IMR-90 (cell line): ENCODE results near the gene SLC25A21. TPM values are rescaled to one million over a fixed set of nuclear protein-coding genes. Genes with fewer than 3 reads are reported as not detected.

Experiments
- ATAC-seq: fragments of 200-7000 bp; cut with Tn5 transposase; 2 replicates; pipeline ENCODE4 v1.9.1; 2020; ENCODE audit warnings: low read depth, mild to moderate bottlenecking, moderate library complexity
- BruUV-seq: library from RNA; stranded (reverse); fragments of 400-500 nt; replicated peaks from 2 replicates; lab custom pipeline; 2021; lab: Mats Ljungman, UMichigan
- CTCF ChIA-PET: fragments of 300-600 bp; formaldehyde crosslinking; extraction: SDS; loops from one replicate; lab custom pipeline; 2021; ENCODE audit warnings: antibody characterized with exemption; lab: Yijun Ruan, JAX
- POLR2A ChIA-PET: fragments of 300-600 bp; sonication (Branson Sonifier 250); formaldehyde crosslinking; loops from one replicate; lab custom pipeline; 2022; ENCODE audit warnings: antibody characterized with exemption; ENCODE audit not compliant: unreplicated experiment; lab: Charles Lee
- DNase-seq: peaks from one replicate; pipeline ENCODE4 v3.0.0; 2013
- H2AFZ ChIP-seq: replicated peaks from 2 replicates; pipeline ENCODE3; 2013; ENCODE audit warnings: low read length, mild to moderate bottlenecking; ENCODE audit not compliant: poor library complexity
- H2AK5ac ChIP-seq: 2 replicates; pipeline ENCODE4 v1.6.1; 2013; ENCODE audit warnings: low read depth, low read length, inconsistent platforms
- H2AK9ac ChIP-seq: replicated peaks from 2 replicates; pipeline ENCODE3; 2013; ENCODE audit warnings: mild to moderate bottlenecking, low read depth, low read length, moderate library complexity; ENCODE audit not compliant: poor library complexity
- H2BK120ac ChIP-seq: 2 replicates; pipeline ENCODE4 v1.6.1; 2013; ENCODE audit warnings: low read depth, low read length, inconsistent platforms
- H2BK15ac ChIP-seq: 3 replicates; pipeline ENCODE4 v1.6.1; 2013; ENCODE audit warnings: low read depth, low read length, inconsistent platforms
- H2BK20ac ChIP-seq: 2 replicates; pipeline ENCODE4 v1.6.1; 2013; ENCODE audit warnings: low read depth, mild to moderate bottlenecking, inconsistent platforms, low read length, moderate library complexity
- H2BK5ac ChIP-seq: 2 replicates; pipeline ENCODE4 v1.6.1; 2013; ENCODE audit warnings: mild to moderate bottlenecking, low read depth, low read length, inconsistent platforms; ENCODE audit not compliant: poor library complexity, severe bottlenecking
- H3K14ac ChIP-seq: replicated peaks from 2 replicates; pipeline ENCODE4 v1.6.1; 2013; ENCODE audit warnings: low read depth, low read length, inconsistent platforms
- H3K18ac ChIP-seq: 2 replicates; pipeline ENCODE4 v1.6.1; 2013; ENCODE audit warnings: low read depth, low read length, control low read depth
- H3K23ac ChIP-seq: 2 replicates; pipeline ENCODE4 v1.6.1; 2013; ENCODE audit warnings: low read depth, low read length, inconsistent platforms
- H3K27ac ChIP-seq: 2 replicates; pipeline ENCODE4 v1.5.1; 2013; ENCODE audit warnings: mild to moderate bottlenecking, control low read depth, low read length; ENCODE audit not compliant: insufficient read depth
- H3K27me3 ChIP-seq: 2 replicates; pipeline ENCODE4 v1.6.1; 2013; ENCODE audit warnings: low read length; ENCODE audit not compliant: control insufficient read depth, insufficient read depth
- H3K36me3 ChIP-seq: 2 replicates; pipeline ENCODE4 v1.6.1; 2013; ENCODE audit warnings: low read length, mixed read lengths; ENCODE audit not compliant: control insufficient read depth, insufficient read depth
- H3K4ac ChIP-seq: 2 replicates; pipeline ENCODE4 v1.6.1; 2013; ENCODE audit warnings: low read depth, low read length, inconsistent platforms
- H3K4me1 ChIP-seq: 2 replicates; pipeline ENCODE4 v1.6.1; 2013; ENCODE audit warnings: low read length, mixed read lengths; ENCODE audit not compliant: control insufficient read depth, insufficient read depth
- H3K4me2 ChIP-seq: 2 replicates; pipeline ENCODE4 v1.6.1; 2013; ENCODE audit warnings: low read depth, mild to moderate bottlenecking, control low read depth, low read length, moderate library complexity
- H3K4me3 ChIP-seq: 2 replicates; pipeline ENCODE4 v1.5.1; 2013; ENCODE audit warnings: low read depth, mild to moderate bottlenecking, control low read depth, low read length, moderate library complexity; ENCODE audit not compliant: insufficient read depth
- H3K56ac ChIP-seq: 2 replicates; pipeline ENCODE4 v1.6.1; 2013; ENCODE audit warnings: low read length, inconsistent platforms; ENCODE audit not compliant: insufficient read depth; ENCODE audit errors: extremely low read depth
- H3K79me1 ChIP-seq, 2 experiments: 2 replicates each; pipeline ENCODE4 v1.6.1; 2013; ENCODE audit warnings: low read length in 2 of 2, inconsistent platforms in 1 of 2, low read depth in 1 of 2
- H3K9ac ChIP-seq: 2 replicates; pipeline ENCODE4 v1.6.1; 2013; ENCODE audit warnings: low read depth, low read length, control low read depth
- H3K9me1 ChIP-seq: 2 replicates; pipeline ENCODE4 v1.6.1; 2013; ENCODE audit warnings: low read length, inconsistent platforms; ENCODE audit not compliant: insufficient read depth
- H3K9me3 ChIP-seq: 2 replicates; pipeline ENCODE4 v1.6.1; 2013; ENCODE audit warnings: low read length; ENCODE audit not compliant: control insufficient read depth, insufficient read depth
- H4K20me1 ChIP-seq: 2 replicates; pipeline ENCODE4 v1.6.1; 2013; ENCODE audit warnings: low read length, inconsistent platforms; ENCODE audit not compliant: insufficient read depth
- H4K5ac ChIP-seq: 2 replicates; pipeline ENCODE4 v1.6.1; 2013; ENCODE audit warnings: mild to moderate bottlenecking, low read depth, low read length, control low read depth
- H4K8ac ChIP-seq, 2 experiments: 2 replicates each; pipeline ENCODE4 v1.6.1; 2013; ENCODE audit warnings: low read depth in 2 of 2, low read length in 2 of 2, control low read depth in 1 of 2, inconsistent platforms in 1 of 2
- H4K91ac ChIP-seq: 2 replicates; pipeline ENCODE4 v1.6.1; 2013; ENCODE audit warnings: low read depth, low read length, inconsistent platforms; ENCODE audit not compliant: insufficient read depth
- CHD1 ChIP-seq: IDR thresholded peaks from 2 replicates; pipeline ENCODE4 v1.6.1; 2012; ENCODE audit warnings: low read depth, low read length, improper control_type of control experiment
- FOS ChIP-seq: fragments of 150-350 bp; IDR thresholded peaks from 2 replicates; pipeline ENCODE4 v1.6.1; 2016; ENCODE audit warnings: low read depth, low read length
- MAZ ChIP-seq: IDR thresholded peaks from 2 replicates; pipeline ENCODE4 v1.6.1; 2012; ENCODE audit warnings: low read depth, mild to moderate bottlenecking, low read length, improper control_type of control experiment, moderate library complexity, borderline replicate concordance
- MXI1 ChIP-seq: IDR thresholded peaks from 2 replicates; pipeline ENCODE4 v1.6.1; 2012; ENCODE audit warnings: low read depth, mild to moderate bottlenecking, low read length, moderate library complexity, borderline replicate concordance
- NFE2L2 ChIP-seq: fragments of 150-350 bp; IDR thresholded peaks from 2 replicates; pipeline ENCODE4 v1.6.1; 2016; ENCODE audit warnings: low read depth, mild to moderate bottlenecking, low read length
- POLR2A ChIP-seq: IDR thresholded peaks from 2 replicates; pipeline ENCODE4 v1.6.1; 2012; ENCODE audit warnings: mild to moderate bottlenecking, low read depth, low read length
- RAD21 ChIP-seq: IDR thresholded peaks from 2 replicates; pipeline ENCODE4 v1.6.1; 2012; ENCODE audit warnings: low read length, improper control_type of control experiment
- RFX5 ChIP-seq: IDR thresholded peaks from 2 replicates; pipeline ENCODE4 v1.8.0; 2012; ENCODE audit warnings: low read depth, mild to moderate bottlenecking, low read length, moderate library complexity
- SMC3 ChIP-seq: fragments of 150-350 bp; IDR thresholded peaks from 2 replicates; pipeline ENCODE4 v1.6.1; 2016; ENCODE audit warnings: low read depth, mild to moderate bottlenecking, antibody characterized with exemption, low read length, moderate library complexity
- WGBS, 2 experiments: methylation state at CpG; one replicate each; pipeline versions ENCODE4 v1.1.5 to v1.1.7; 2013; ENCODE audit warnings: missing lambda C conversion rate in 2 of 2; ENCODE audit not compliant: insufficient read length in 1 of 2; ENCODE audit errors: extremely low coverage in 2 of 2; 5-methylcytosine and 5-hydroxymethylcytosine counted together
- dilution Hi-C: fragments of 300-500 bp; cut with HindIII; formaldehyde crosslinking; loops from one replicate; pipeline ENCODE4 v1.14.3; 2018; ENCODE audit warnings: low sequenced_read_pairs; ENCODE audit not compliant: unreplicated experiment
- in situ Hi-C: fragments of 300-500 bp; cut with MboI; formaldehyde crosslinking; loops from 3 replicates; pipeline ENCODE4 v1.14.3; 2019; ENCODE audit warnings: low sequenced_read_pairs, inconsistent platforms, mixed read lengths
- intact Hi-C: fragments of 100-400 bp; cut with micrococcal nuclease; formaldehyde crosslinking; loops from 2 replicates; pipeline ENCODE4 v1.10.0; 2022
- polyA plus RNA-seq, 3 experiments: library from polyadenylated mRNA; depleted of rRNA; stranded (reverse); fragments of >200 nt; gene quantifications; 2 replicates each; pipeline ENCODE4 v1.2.3, GENCODE V29; 2012; ENCODE audit warnings: low replicate concordance in 1 of 3
- total RNA-seq: library from RNA; depleted of rRNA; stranded (reverse); fragments of >200 nt; gene quantifications from 2 replicates; pipeline ENCODE4 v1.2.3, GENCODE V29; 2012
- TF ChIP-seq, protein P1 (sequence below): conservative IDR thresholded peaks from 2 replicates; pipeline ENCODE4 v1.5.1; 2012; ENCODE audit warnings: mild to moderate bottlenecking, low read depth, low read length, improper control_type of control experiment
- TF ChIP-seq, protein P2 (sequence below): fragments of 150-350 bp; IDR thresholded peaks from 2 replicates; pipeline ENCODE4 v1.6.1; 2016; ENCODE audit warnings: low read depth, mild to moderate bottlenecking, low read length, moderate library complexity, borderline replicate concordance
- TF ChIP-seq, protein P3 (sequence below): fragments of 150-350 bp; IDR thresholded peaks from 2 replicates; pipeline ENCODE4 v1.6.1; 2017; ENCODE audit warnings: mild to moderate bottlenecking, antibody characterized with exemption, low read length, low read depth

The SLC25A21 gene
- total and polyA plus RNA-seq, 2 of the 4 experiments (the other 2 are of a cell fraction), result 0.62 to 0.90 TPM

GRCh38 chr14:36633580-36633979 is 538.8 kb downstream of the SLC25A21 start:
- H3K23ac ChIP-seq, result no peak overlapping the region
- no peak overlapping the region for H2BK20ac ChIP-seq
- dilution Hi-C loops, result no loop called here
- H3K14ac ChIP-seq, result no peak overlapping the region
- no peak overlapping the region for H4K8ac ChIP-seq
- POLR2A ChIA-PET, result no interaction called here
- no peak overlapping the region for H2BK120ac ChIP-seq
- WGBS, 2 experiments, result no CpG with 5 or more reads among the region's 3 CpGs
- intact Hi-C loops, result no loop called here
- no peaks in the 10 kb centered on the region for H3K9me3 ChIP-seq
- in situ Hi-C loops, result no loop called here
- no peak overlapping the region for H4K5ac ChIP-seq
- no peak overlapping the region for H3K4me3 ChIP-seq
- H3K9me1 ChIP-seq, result no peaks in the 10 kb centered on the region
- H2AK9ac ChIP-seq, result no peak overlapping the region
- H3K4ac ChIP-seq, result no peak overlapping the region
- H3K4me2 ChIP-seq, result no peak overlapping the region
- H3K27me3 ChIP-seq, result no peaks in the 10 kb centered on the region
- no peaks in the 10 kb centered on the region for H4K20me1 ChIP-seq
- no peak overlapping the region for H3K9ac ChIP-seq
- CTCF ChIA-PET, result no interaction called here
- H3K56ac ChIP-seq, result no peak overlapping the region
- H2BK15ac ChIP-seq, result no peak overlapping the region
- no peaks in the 10 kb centered on the region for H3K4me1 ChIP-seq
- no TSS peak for BruUV-seq
- H3K36me3 ChIP-seq, result no peaks in the 10 kb centered on the region
- H3K27ac ChIP-seq, result no peak overlapping the region
- no peaks in the 10 kb centered on the region for H3K79me1 ChIP-seq
- H4K91ac ChIP-seq, result no peak overlapping the region
- TF ChIP-seq RFX5 (no peak), RAD21 (no peak), SMC3 (no peak), MAZ (no peak), POLR2A (no peak), MXI1 (no peak), FOS (no peak), NFE2L2 (no peak), CHD1 (no peak)
- TF ChIP-seq, protein P1, sequence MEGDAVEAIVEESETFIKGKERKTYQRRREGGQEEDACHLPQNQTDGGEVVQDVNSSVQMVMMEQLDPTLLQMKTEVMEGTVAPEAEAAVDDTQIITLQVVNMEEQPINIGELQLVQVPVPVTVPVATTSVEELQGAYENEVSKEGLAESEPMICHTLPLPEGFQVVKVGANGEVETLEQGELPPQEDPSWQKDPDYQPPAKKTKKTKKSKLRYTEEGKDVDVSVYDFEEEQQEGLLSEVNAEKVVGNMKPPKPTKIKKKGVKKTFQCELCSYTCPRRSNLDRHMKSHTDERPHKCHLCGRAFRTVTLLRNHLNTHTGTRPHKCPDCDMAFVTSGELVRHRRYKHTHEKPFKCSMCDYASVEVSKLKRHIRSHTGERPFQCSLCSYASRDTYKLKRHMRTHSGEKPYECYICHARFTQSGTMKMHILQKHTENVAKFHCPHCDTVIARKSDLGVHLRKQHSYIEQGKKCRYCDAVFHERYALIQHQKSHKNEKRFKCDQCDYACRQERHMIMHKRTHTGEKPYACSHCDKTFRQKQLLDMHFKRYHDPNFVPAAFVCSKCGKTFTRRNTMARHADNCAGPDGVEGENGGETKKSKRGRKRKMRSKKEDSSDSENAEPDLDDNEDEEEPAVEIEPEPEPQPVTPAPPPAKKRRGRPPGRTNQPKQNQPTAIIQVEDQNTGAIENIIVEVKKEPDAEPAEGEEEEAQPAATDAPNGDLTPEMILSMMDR, result no peak
- TF ChIP-seq, protein P2, sequence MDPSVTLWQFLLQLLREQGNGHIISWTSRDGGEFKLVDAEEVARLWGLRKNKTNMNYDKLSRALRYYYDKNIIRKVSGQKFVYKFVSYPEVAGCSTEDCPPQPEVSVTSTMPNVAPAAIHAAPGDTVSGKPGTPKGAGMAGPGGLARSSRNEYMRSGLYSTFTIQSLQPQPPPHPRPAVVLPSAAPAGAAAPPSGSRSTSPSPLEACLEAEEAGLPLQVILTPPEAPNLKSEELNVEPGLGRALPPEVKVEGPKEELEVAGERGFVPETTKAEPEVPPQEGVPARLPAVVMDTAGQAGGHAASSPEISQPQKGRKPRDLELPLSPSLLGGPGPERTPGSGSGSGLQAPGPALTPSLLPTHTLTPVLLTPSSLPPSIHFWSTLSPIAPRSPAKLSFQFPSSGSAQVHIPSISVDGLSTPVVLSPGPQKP, result no peak
- TF ChIP-seq, protein P3, sequence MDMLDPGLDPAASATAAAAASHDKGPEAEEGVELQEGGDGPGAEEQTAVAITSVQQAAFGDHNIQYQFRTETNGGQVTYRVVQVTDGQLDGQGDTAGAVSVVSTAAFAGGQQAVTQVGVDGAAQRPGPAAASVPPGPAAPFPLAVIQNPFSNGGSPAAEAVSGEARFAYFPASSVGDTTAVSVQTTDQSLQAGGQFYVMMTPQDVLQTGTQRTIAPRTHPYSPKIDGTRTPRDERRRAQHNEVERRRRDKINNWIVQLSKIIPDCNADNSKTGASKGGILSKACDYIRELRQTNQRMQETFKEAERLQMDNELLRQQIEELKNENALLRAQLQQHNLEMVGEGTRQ, result no peak
- no peak for ATAC-seq
- no peak overlapping the region for H2AK5ac ChIP-seq
- H2AFZ ChIP-seq, result no peak overlapping the region
- no peak overlapping the region for H2BK5ac ChIP-seq
- no peak for DNase-seq
- H3K18ac ChIP-seq, result no peak overlapping the region
